HAP-1 (cell line): ENCODE results near the gene ATRIP.

Source experiments
- DNase-seq, 2 experiments: peaks; one replicate each; pipeline ENCODE4 v3.0.0-alpha.2; 2016 to 2020; ENCODE audit warnings: low spot score in 2 of 2
- H3K27me3 ChIP-seq: fragments of 250-450 bp; sonication (Bioruptor Pico); 2 replicates; pipeline ENCODE4 v1.5.1; 2020; ENCODE audit warnings: low read depth, mild to moderate bottlenecking, moderate library complexity
- H3K36me3 ChIP-seq: fragments of 250-450 bp; sonication (Bioruptor Pico); replicated peaks from 2 replicates; pipeline ENCODE4 v1.5.1; 2020; ENCODE audit warnings: mild to moderate bottlenecking
- H3K4me1 ChIP-seq: fragments of 250-450 bp; sonication (Bioruptor Pico); 2 replicates; pipeline ENCODE4 v1.5.1; 2020; ENCODE audit warnings: mild to moderate bottlenecking
- H3K4me3 ChIP-seq: fragments of 250-450 bp; sonication (Bioruptor Pico); 2 replicates; pipeline ENCODE4 v1.5.1; 2020; ENCODE audit warnings: mild to moderate bottlenecking, moderate library complexity
- H3K9me3 ChIP-seq: fragments of 250-450 bp; sonication (Bioruptor Pico); 2 replicates; pipeline ENCODE4 v1.5.1; 2020; ENCODE audit warnings: mild to moderate bottlenecking, moderate library complexity
- in situ Hi-C: fragments of 300-500 bp; cut with MboI; formaldehyde crosslinking; loops from 3 replicates; pipeline ENCODE4 v1.14.3; 2020; ENCODE audit warnings: low sequenced_read_pairs, inconsistent platforms, mixed read lengths

Gene ATRIP

DNA sequence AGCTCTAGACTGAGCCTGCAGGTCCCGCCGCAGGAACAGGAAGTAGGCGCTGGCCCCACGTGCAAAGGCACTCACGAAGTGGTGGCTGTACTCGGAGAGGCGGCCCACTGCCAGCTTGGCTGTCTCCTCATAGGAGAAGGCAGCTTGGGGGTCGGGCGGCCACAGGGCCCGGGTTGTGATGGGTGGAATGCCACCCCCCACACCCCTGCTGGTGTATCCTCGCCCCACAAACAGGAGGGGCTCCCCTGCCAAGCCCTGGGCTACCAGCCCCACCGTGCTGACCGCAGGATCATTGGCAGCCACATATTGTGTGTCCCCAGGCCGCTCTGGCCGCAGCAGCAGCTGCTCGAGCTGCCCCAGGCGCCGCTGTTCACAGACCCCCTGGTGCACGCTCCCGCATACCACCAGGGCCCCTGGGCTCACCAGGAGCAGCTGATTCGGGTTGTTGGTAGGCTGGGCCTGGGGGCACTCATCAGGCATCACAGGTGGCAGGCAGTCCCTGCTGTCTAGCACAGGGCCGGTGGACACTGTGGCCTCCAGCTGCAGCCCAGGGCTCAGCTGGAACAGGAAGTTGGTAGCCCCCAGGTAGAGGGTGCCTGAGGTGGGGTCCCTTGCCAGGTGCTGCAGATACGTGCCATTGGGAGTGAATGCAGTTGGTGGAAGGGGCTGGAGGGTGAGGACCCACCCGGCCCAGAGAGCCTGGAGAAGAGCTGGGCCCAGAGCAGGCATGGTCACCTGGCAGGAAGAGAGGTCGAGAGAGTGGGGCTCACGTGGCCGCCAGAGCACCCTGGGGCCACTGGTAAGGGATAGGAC lies 22.4 kb upstream of the ATRIP start:
- no peak for DNase-seq
- Histone ChIP-seq H3K9me3 (no peaks in the 10 kb centered on the region), H3K4me3 (no peak overlapping the region), H3K27me3 (no peaks in the 10 kb centered on the region), H3K4me1 (peaks cover 5% of the 10 kb centered on the region), H3K36me3 (no peaks in the 10 kb centered on the region)
- in situ Hi-C loops: no loop called here

DNA sequence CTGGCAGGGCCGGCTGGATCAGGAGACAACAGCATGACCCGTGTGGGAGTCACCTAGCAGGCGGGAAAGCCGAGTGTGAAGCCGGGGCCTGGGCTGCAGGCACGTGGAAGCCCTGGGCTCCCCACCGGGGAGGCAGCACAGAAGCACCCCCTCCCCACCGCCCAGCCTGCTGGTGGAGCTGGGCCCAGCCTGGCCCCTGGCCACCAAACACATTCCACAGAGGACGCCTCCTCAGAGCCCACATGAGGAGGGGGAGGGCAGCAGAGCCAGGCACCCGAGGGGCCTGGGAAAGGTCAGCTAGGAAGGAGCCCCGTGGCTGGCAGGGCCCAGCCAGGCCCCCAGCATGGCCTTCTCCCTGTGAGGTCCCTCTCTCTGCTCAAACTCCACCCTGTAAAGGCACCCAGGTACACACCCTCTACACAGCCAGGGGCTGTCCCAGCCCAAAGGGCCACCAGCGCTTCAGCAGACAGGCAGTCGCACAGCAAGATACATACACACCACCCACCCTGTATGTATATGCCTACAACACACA lies 21.2 kb upstream of the ATRIP start:
- Histone ChIP-seq H3K36me3 (no peaks in the 10 kb centered on the region), H3K27me3 (no peaks in the 10 kb centered on the region), H3K9me3 (no peaks in the 10 kb centered on the region), H3K4me3 (no peak overlapping the region), H3K4me1 (peaks cover 9% of the 10 kb centered on the region)
- DNase-seq: no peak
- in situ Hi-C loops: no loop called here

DNA sequence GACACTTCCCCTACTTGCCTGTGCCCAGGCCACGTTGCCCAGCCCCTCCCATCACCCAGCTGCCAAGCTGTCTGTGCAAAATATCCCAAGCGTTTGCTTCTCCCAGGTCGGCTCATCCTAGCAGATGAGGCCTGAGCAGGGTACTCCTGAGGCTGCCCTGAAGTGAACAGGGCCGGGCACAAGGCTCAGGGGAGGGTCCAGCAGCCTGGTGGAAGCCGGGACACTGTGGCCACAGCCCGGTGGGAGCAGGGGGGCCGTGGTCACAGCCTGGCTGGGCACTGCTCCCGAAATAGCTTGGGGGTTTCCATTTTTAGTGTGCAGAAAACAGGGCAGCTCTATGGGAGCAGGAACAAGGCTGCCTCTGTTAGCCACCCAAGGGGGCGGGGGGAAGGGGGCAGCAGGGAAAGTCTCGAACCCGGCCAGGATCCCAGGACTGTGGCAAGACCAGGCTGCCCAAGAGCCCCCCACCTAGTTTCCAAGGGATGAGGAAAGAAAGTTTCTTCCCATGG lies 20.1 kb upstream of the ATRIP start:
- Histone ChIP-seq H3K4me1 (peaks cover 9% of the 10 kb centered on the region), H3K27me3 (no peaks in the 10 kb centered on the region), H3K36me3 (no peaks in the 10 kb centered on the region; the same call in 1 of the 2 replicates), H3K4me3 (no peak overlapping the region), H3K9me3 (no peaks in the 10 kb centered on the region)
- in situ Hi-C loops: no loop called here
- DNase-seq: no peak

DNA sequence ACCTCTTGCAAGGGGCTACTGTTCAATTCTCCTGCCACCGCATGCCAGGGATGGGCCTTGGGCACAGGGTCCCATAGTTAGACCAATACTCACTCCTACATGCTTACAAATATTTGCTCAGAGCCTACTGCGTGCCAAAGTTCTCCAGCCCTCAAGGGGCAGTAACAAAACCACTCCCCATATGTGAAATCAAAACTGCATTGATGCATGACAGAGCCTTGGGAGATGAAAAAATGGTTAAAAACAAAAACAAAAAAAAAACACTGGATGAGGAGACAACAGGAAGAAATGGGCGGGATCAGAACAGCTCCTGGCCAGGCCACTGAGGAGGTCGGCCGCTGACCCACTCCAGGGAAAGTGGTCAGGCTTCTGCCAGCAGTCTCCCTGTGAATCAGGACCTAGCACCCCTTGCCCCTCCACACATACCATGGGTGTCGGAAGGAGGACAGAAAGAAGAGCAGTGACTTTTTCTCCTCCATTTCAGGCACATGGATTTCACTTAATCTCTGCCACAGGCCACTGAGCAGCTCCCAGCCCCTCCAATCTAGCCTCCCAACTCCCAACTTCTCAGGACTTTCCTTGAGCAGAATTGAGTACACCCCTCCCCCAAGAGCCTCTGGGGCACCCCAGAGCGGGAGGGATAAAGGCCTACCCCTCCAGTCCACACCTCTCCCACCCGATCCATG lies 19.4 kb upstream of the ATRIP start:
- Histone ChIP-seq H3K27me3 (no peaks in the 10 kb centered on the region), H3K9me3 (no peaks in the 10 kb centered on the region), H3K4me3 (no peak overlapping the region), H3K4me1 (peaks cover 9% of the 10 kb centered on the region), H3K36me3 (peaks cover 6% of the 10 kb centered on the region)
- in situ Hi-C loops: no loop called here
- DNase-seq: no peak

DNA sequence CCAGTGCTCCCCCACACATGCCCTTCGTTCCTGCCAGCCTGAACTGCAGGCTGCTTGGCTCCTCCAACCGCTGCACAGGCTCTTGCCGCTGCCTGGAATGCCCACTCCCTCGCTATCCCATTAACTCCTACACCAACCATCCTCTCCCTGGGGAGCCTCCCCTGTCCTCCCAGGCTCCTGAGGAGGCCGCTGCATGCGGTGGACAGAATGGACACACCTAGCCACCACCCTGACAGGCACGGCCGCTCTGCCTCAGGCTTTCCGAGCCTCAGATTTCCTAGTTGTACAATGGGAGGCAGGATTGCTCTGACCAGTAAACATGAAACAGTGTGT lies 18.9 kb upstream of the ATRIP start:
- no peak overlapping the region for H3K4me3 ChIP-seq
- in situ Hi-C loops: no loop called here
- H3K27me3 ChIP-seq: no peaks in the 10 kb centered on the region
- peaks cover 9% of the 10 kb centered on the region for H3K4me1 ChIP-seq
- peaks cover 11% of the 10 kb centered on the region for H3K36me3 ChIP-seq
- no peak for DNase-seq
- no peaks in the 10 kb centered on the region for H3K9me3 ChIP-seq

DNA sequence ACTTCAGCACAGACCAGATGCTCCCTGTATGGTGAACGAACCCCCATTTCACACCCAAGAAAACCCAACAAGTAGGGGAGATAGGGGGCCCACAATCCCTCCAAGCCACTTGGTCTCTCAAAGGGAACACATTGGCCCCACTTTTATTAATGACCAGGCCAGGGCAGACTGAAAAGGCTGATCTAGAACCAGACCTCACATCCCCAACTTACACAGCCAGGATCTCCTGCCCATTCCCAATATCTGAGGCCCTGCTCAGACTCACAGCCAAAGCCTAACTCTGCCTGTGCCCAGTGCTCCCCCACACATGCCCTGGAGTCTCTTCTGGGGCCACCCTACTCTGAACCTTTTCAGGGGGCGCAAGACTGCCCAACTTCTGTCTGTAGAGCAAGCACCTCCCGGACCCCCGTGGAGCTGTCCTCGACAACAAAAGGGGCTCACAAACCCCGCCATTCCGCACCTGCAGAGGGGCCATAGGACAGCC lies 18.4 kb upstream of the ATRIP start:
- Histone ChIP-seq H3K4me3 (peak overlapping the region; percentile 57), H3K9me3 (no peaks in the 10 kb centered on the region), H3K4me1 (peaks cover 11% of the 10 kb centered on the region), H3K36me3 (peaks cover 17% of the 10 kb centered on the region), H3K27me3 (no peaks in the 10 kb centered on the region)
- in situ Hi-C loops: no loop called here
- DNase-seq: no peak

DNA sequence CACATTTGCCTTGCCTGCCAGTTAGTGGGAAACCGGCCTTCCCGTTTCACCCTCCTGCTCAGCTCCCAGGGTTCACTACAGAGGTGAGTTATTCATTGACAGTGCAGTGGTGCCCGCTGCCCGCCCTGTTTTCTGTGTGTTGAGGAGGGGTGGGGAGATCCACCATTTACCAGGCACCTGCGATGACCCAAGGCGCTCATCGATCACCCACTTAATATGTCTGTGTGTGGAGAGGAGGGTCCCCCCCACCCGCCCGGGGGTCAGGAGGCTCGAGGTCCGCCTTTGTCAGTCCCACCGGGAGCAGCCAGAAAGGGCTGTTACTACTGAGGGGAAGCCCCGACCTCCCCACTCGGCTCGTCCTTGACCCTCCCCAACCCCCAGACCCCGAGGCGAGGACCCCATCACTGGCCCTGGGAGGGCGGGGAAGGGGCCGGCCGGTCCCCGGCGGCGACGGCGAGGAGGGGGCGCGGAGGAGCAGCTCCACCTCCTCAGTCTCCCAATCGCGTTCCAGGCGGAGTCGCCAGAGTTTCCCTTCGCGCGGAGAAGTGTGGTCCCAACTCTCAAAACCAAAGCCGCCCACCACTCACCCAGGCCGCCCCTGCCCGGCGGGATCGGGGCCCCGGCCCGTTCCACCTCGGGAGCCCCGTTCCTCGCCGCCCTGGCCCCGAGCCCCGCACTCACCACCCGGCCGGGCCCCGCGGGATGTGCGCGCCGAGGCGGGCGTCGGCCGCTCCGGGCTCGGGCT lies 17.8 kb upstream of the ATRIP start:
- H3K27me3 ChIP-seq: no peaks in the 10 kb centered on the region
- peak; percentile 27 to 60 for DNase-seq
- H3K4me3 ChIP-seq: peak overlapping the region; percentile 57
- H3K9me3 ChIP-seq: no peaks in the 10 kb centered on the region
- peaks cover 21% of the 10 kb centered on the region for H3K36me3 ChIP-seq
- in situ Hi-C loops: no loop called here
- H3K4me1 ChIP-seq: peaks cover 17% of the 10 kb centered on the region

DNA sequence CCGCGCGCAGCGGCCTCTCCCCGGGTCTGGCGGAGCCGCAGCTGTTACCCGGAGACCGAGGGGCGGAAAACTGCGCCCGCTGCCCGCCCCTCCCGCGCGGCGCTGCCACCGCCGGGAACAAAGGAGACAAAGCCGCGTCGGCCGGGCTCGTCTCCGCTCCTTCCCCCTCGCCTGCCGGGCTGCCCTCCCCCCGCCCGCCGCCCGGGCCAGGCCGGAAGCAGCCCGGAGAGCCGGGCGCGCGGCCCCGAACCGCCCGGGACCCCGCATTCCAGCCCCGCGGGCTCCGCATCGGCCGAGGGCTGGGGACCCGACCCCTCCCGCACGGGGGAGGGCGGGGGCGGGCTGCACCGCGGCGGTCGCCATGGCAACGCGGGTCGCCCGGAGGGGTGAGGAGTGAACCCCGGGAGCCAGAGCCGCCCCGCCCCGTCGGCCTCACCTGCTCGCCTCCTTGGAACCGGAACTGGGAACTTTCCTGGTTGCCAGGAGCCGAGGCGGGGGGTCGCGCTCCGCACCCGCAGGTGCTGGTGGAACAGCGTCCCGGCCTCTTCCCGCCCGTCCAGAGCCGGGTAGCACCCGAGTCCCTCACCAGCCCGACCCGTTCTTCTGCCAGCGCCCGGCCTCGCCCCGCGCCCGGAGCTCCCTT lies 17.1 kb upstream of the ATRIP start:
- H3K27me3 ChIP-seq: no peaks in the 10 kb centered on the region
- peaks cover 25% of the 10 kb centered on the region for H3K36me3 ChIP-seq
- H3K4me3 ChIP-seq: peak overlapping the region; percentile 57
- H3K4me1 ChIP-seq: peaks cover 22% of the 10 kb centered on the region
- peak; percentile 32 to 78 for DNase-seq
- in situ Hi-C loops: no loop called here
- no peaks in the 10 kb centered on the region for H3K9me3 ChIP-seq

DNA sequence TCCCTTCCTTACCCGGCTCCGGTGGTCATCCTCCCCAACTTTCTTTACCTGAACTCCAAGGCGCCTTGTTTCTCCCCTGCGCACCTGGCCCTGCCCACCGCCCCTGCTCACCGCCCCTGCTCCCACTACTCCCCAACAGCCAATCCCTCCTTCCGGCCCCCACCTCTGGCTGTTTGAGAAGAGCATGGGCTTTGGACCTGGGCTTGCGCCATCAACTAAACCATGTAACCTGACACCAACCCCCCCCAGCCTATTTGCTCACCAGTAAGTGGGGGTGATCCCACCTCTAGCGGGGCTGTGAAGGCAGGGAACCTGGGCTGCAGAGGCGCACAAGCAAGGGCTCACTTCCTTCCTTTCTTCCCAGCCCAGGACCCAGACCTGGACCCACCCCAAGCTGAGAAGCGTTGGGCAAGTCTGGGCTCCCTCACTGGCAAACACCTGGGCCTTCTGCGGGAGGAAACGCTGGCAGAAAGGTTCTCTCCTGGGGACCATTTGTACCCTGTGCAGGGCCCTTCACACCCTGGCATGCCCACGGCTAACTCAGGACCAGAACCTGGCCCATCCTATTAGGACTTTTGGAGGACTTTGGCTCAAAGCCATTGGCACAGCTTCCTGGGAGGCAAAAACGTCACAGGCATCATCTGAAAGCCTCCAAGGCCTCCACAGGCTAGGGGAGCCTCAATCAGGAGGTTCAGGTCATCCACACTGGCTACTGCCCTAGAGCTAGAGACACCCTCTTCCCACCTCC lies 16.4 kb upstream of the ATRIP start, which contains the start of gene PLXNB1:
Gene PLXNB1 (minus strand): TSS at position 127 of the 748 bp plus-strand sequence. CDS start 5,475 bp downstream, outside the sequence.
- Histone ChIP-seq H3K36me3 (peaks cover 27% of the 10 kb centered on the region), H3K4me1 (peaks cover 24% of the 10 kb centered on the region), H3K9me3 (no peaks in the 10 kb centered on the region), H3K27me3 (no peaks in the 10 kb centered on the region), H3K4me3 (peak within 1 kb of the TSS; percentile 57)
- peak in 1 of 2 experiments; percentile 63 for DNase-seq
- in situ Hi-C loops: no loop called here

DNA sequence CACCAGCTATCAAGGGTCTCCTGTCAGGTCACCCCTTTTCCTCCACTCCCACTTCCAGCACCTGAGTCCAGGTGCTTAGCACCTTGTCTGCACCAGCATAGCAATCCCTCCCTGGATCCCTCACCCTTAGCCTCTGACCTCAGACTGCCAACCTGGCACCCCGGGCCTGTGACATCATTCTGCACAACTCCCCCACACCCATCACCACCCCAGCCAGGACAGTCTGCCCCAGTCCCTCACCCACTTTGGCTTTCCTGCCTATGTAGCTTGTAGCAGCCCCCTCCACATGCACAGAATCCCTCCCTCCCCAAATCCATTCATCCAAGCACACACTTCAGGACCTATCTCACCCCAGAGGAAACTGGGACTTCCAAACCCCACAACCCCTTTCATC lies 15.8 kb upstream of the ATRIP start:
- in situ Hi-C loops: no loop called here
- H3K4me1 ChIP-seq: peaks cover 24% of the 10 kb centered on the region

DNA sequence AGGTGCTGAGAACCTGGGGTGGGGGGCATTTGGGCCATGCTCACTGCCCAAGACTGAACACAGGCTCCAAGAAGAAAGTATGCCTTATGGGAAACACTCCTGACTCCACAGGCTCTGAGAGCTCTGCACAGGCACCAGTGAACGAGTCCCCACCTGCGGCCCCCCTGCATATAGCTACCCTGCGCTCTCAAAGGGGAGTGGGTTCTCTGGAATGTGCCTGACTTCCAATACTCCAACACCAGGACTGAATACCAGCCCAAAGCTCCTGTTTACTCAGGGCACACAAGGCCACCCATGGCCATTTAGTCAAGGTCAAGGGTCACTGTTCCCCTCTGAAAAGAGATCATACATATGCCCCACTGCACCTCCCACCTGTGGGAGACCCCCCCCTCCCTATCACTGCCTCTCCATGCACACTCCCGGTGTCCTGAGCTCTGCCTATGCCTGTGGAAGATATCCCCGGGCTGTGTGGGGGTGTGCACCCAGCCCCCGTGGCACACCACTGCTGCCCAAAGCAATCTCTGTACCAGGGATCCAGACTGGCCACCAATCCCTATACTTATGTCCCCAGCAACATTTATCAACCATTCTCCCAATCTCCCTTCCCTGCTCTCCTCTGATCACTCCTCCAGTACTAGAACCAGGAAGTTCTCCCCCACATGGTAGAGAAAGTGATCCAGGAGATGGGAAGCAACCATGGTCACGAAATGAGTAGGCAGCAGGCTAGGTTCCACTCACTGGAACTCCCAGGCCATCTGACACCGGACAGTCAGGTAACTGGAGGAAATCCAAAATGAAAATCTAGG lies 15.1 kb upstream of the ATRIP start:
- H3K9me3 ChIP-seq: no peaks in the 10 kb centered on the region
- H3K27me3 ChIP-seq: no peaks in the 10 kb centered on the region
- peaks cover 24% of the 10 kb centered on the region for H3K4me1 ChIP-seq
- H3K36me3 ChIP-seq: peaks cover 27% of the 10 kb centered on the region
- H3K4me3 ChIP-seq: no peak overlapping the region
- no peak for DNase-seq
- in situ Hi-C loops: no loop called here

More for the DNA sequence above, 15.8 kb upstream of the ATRIP start:
- H3K27me3 ChIP-seq: no peaks in the 10 kb centered on the region
- no peak for DNase-seq
- H3K36me3 ChIP-seq: peaks cover 27% of the 10 kb centered on the region
- H3K9me3 ChIP-seq: no peaks in the 10 kb centered on the region
- no peak overlapping the region for H3K4me3 ChIP-seq
